Uterus (tissue), 4 donors: Measurements from ENCODE around the gene HLA-DMA. TPM values are rescaled to one million over a fixed set of nuclear protein-coding genes. Genes with fewer than 3 reads are reported as not detected.
A peak's percentile ranks its signal among the peaks of the same experiment; 100 is the strongest.

Source experiments
- DNase-seq, 2 donors: peaks; one replicate each; pipeline ENCODE4 v3.0.0-alpha.2; 2019 to 2020
- H3K27ac ChIP-seq, 2 donors: fragments of 200-600 bp; sonication (generic); 1 replicate in 1 of 2; 2 replicates in 1 of 2; pipeline ENCODE4 v1.5.1; 2016 to 2018
- H3K27me3 ChIP-seq, 2 donors: fragments of 200-600 bp; sonication (generic); one replicate each; pipeline ENCODE4 v1.5.1; 2018 to 2019; ENCODE audit warnings: control low read depth in 1 of 2
- H3K36me3 ChIP-seq, 2 donors: fragments of 200-600 bp; sonication (generic); one replicate each; pipeline ENCODE4 v1.5.1; 2019; ENCODE audit warnings: control low read depth in 1 of 2
- H3K4me1 ChIP-seq, 2 donors: fragments of 200-600 bp; sonication (generic); one replicate each; pipeline ENCODE4 v1.5.1; 2018 to 2019; ENCODE audit warnings: control low read depth in 1 of 2
- H3K4me3 ChIP-seq, 2 donors: fragments of 200-600 bp; sonication (generic); 1 replicate in 1 of 2; 2 replicates in 1 of 2; pipeline ENCODE4 v1.5.1; 2018 to 2019; ENCODE audit warnings: mild to moderate bottlenecking in 1 of 2
- H3K9me3 ChIP-seq, 2 donors: fragments of 200-600 bp; sonication (generic); one replicate each; pipeline ENCODE4 v1.5.1; 2019; ENCODE audit warnings: control low read depth in 1 of 2
- CTCF ChIP-seq, 4 experiments: fragments of 200-600 bp in 2 of 4; fragments of 450-650 bp in 2 of 4; sonication (generic) in 2 of 4; IDR thresholded peaks; one replicate each; pipeline ENCODE4 v1.5.1; 2016 to 2019; ENCODE audit warnings: antibody characterized with exemption in 4 of 4, mild to moderate bottlenecking in 2 of 4, moderate library complexity in 1 of 4
- POLR2A ChIP-seq, 2 donors: fragments of 450-650 bp; IDR thresholded peaks; one replicate each; pipeline ENCODE4 v1.6.1; 2016; ENCODE audit warnings: antibody characterized with exemption in 2 of 2, mild to moderate bottlenecking in 1 of 2, moderate library complexity in 1 of 2
- intact Hi-C: fragments of 100-400 bp; cut with DNase I; formaldehyde crosslinking; loops from one replicate; pipeline ENCODE4 v1.15.1; 2023; ENCODE audit warnings: low total_unique reads
- total RNA-seq, 4 donors: library from RNA; depleted of rRNA in 3 of 4; stranded (reverse); fragments of >200 nt in 3 of 4; gene quantifications; one replicate each; pipeline versions ENCODE4 v1.1.0 to v1.2.4, GENCODE V29; 2014 to 2023
- donor health status: DM: yes; HTN: yes; CAD: no.

HLA-DMA gene
- total RNA-seq, 4 donors from 2014 or later: 6.6 to 134 (median 51.7) TPM

GRCh38 chr6:32968867-32969684 lies 16.2 kb upstream of the HLA-DMA start:
- Histone ChIP-seq H3K27me3 (no peaks in the 10 kb centered on the region), H3K9me3 (no peaks in the 10 kb centered on the region), H3K27ac (peak overlapping the region; percentile 98 to 100), H3K4me3 (peak overlapping the region; percentile 84 to 87), H3K4me1 (peaks cover 0 to 5% of the 10 kb centered on the region in 2 donors), H3K36me3 (no peaks in the 10 kb centered on the region)
- peak; percentile 70 to 74 for DNase-seq
- TF ChIP-seq CTCF (IDR thresholded peaks at IDR 0.05) (peak in 1 of 4 experiments; percentile 15), POLR2A (IDR thresholded peaks at IDR 0.05) (no peak)
- intact Hi-C loops: no loop called here

GRCh38 chr6:32968093-32968866 lies 15.4 kb upstream of the HLA-DMA start, which contains the start of gene BRD2:
TSS of gene BRD2 (plus strand) at chr6:32968594. CDS start at chr6:32972899, 4,305 bp downstream.
- peak within 1 kb of the TSS; percentile 98 to 100 for H3K27ac ChIP-seq
- no peaks in the 10 kb centered on the region for H3K27me3 ChIP-seq
- peak; percentile 96 to 98 for DNase-seq
- H3K9me3 ChIP-seq: no peaks in the 10 kb centered on the region
- peaks cover 0 to 5% of the 10 kb centered on the region in 2 donors for H3K4me1 ChIP-seq
- no peaks in the 10 kb centered on the region for H3K36me3 ChIP-seq
- peak within 1 kb of the TSS; percentile 84 to 87 for H3K4me3 ChIP-seq
- peak; percentile 88 to 97 for TF ChIP-seq POLR2A (IDR thresholded peaks at IDR 0.05)
- peak in 2 of 4 experiments; percentile 13 to 23 for TF ChIP-seq CTCF (IDR thresholded peaks at IDR 0.05)
- intact Hi-C loops: no loop called here

GRCh38 chr6:32967151-32968091 lies 14.5 kb upstream of the HLA-DMA start:
- H3K27me3 ChIP-seq: no peaks in the 10 kb centered on the region
- DNase-seq: no peak
- peak overlapping the region; percentile 98 to 100 for H3K27ac ChIP-seq
- peak overlapping the region; percentile 84 to 87 for H3K4me3 ChIP-seq
- TF ChIP-seq CTCF (IDR thresholded peaks at IDR 0.05): peak; percentile 48 to 55 (median 54)
- no peak for TF ChIP-seq POLR2A (IDR thresholded peaks at IDR 0.05)
- H3K9me3 ChIP-seq: no peaks in the 10 kb centered on the region
- intact Hi-C loops: no loop called here
- H3K36me3 ChIP-seq: no peaks in the 10 kb centered on the region
- peaks cover 0 to 5% of the 10 kb centered on the region in 2 donors for H3K4me1 ChIP-seq

- no peaks in the 10 kb centered on the region for H3K36me3 ChIP-seq
- peaks cover 0 to 5% of the 10 kb centered on the region in 2 donors for H3K4me1 ChIP-seq
- TF ChIP-seq CTCF (IDR thresholded peaks at IDR 0.05) (no peak), POLR2A (IDR thresholded peaks at IDR 0.05) (no peak)
- no peak overlapping the region for H3K4me3 ChIP-seq
- no peak overlapping the region for H3K27ac ChIP-seq
- DNase-seq: no peak
- no peaks in the 10 kb centered on the region for H3K27me3 ChIP-seq
- H3K9me3 ChIP-seq: no peaks in the 10 kb centered on the region
- intact Hi-C loops: no loop called here
These were observed 11.9 kb upstream of the HLA-DMA start for GRCh38 chr6:32964776-32965175.
